OCI-LY1 (cell line): ENCODE data around the gene LAMA3.

Experiments used
- CTCF ChIP-seq: fragments of 200-600 bp; sonication (generic), shearing (Covaris generic); IDR thresholded peaks from 2 replicates; pipeline ENCODE4 v1.5.1; 2017; ENCODE audit warnings: mild to moderate bottlenecking, antibody characterized with exemption, low read length, moderate library complexity, mixed read lengths
- EZH2 ChIP-seq: fragments of 200-600 bp; sonication (generic), shearing (Covaris generic); IDR thresholded peaks from 2 replicates; pipeline ENCODE4 v1.8.0; 2017; ENCODE audit warnings: borderline replicate concordance, mixed run types, mild to moderate bottlenecking, antibody characterized with exemption, low read length, moderate library complexity, mixed read lengths

- TF ChIP-seq CTCF (no peak), EZH2 (no peak)
Observed at GRCh38 chr18:23803755-23804154, 114.5 kb downstream of the LAMA3 start.
